Mucosa of gallbladder (tissue), 1 donor: Measurements from ENCODE around the gene AHNAK. TPM values are rescaled to one million over a fixed set of nuclear protein-coding genes. Genes with fewer than 3 reads are reported as not detected.
A peak's percentile ranks its signal among the peaks of the same experiment; 100 is the strongest.
"Not testable (repeated sequence)": the region's sequence is repeated elsewhere in the genome, so short reads cannot be mapped to it uniquely, and the experiment has no call there.

Experiments
- DNase-seq: peaks from one replicate; pipeline ENCODE4 v3.0.0-alpha.2; 2020; ENCODE audit warnings: low spot score
- total RNA-seq: library from RNA; stranded (reverse); gene quantifications from one replicate; pipeline ENCODE4 v1.2.1, GENCODE V29; 2021
- donor health status: DM: no; HTN: no; CAD: no.

Gene AHNAK, protein sequence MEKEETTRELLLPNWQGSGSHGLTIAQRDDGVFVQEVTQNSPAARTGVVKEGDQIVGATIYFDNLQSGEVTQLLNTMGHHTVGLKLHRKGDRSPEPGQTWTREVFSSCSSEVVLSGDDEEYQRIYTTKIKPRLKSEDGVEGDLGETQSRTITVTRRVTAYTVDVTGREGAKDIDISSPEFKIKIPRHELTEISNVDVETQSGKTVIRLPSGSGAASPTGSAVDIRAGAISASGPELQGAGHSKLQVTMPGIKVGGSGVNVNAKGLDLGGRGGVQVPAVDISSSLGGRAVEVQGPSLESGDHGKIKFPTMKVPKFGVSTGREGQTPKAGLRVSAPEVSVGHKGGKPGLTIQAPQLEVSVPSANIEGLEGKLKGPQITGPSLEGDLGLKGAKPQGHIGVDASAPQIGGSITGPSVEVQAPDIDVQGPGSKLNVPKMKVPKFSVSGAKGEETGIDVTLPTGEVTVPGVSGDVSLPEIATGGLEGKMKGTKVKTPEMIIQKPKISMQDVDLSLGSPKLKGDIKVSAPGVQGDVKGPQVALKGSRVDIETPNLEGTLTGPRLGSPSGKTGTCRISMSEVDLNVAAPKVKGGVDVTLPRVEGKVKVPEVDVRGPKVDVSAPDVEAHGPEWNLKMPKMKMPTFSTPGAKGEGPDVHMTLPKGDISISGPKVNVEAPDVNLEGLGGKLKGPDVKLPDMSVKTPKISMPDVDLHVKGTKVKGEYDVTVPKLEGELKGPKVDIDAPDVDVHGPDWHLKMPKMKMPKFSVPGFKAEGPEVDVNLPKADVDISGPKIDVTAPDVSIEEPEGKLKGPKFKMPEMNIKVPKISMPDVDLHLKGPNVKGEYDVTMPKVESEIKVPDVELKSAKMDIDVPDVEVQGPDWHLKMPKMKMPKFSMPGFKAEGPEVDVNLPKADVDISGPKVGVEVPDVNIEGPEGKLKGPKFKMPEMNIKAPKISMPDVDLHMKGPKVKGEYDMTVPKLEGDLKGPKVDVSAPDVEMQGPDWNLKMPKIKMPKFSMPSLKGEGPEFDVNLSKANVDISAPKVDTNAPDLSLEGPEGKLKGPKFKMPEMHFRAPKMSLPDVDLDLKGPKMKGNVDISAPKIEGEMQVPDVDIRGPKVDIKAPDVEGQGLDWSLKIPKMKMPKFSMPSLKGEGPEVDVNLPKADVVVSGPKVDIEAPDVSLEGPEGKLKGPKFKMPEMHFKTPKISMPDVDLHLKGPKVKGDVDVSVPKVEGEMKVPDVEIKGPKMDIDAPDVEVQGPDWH (N-terminal part only)
- 549 TPM for total RNA-seq

DNA sequence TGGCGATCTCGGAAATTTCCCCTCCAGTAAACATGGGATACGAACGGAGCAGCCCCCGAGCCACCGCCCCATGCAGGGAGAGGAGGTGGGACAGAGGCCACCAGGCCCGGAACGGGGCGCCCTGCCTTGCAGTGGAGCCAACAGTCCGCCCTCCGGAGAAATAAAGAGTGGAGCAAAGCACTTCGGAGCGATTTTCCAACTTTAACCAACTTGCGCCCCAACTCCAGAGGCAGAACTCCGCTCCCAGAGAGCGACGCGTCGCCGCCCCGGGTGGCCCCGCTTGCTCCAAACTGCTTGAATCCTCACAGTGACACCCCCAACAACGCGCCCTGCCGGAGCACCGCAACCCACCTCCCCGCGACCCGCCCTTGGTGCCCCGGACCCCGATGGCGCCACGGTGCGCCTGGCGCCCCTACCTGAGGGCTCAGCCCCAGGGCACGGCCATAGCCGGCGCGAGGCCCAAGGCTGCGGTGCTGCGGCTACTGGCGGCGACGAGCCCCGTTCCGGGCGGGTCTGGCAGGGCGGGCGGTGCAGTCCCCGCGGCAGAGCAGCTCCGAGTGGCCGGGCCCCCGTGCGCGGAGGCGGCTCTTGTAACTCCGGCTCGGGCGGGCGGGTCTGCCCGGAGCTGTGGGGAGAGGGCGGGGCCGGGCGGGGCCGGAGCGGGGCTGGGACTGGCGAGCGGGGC lies at the start of gene AHNAK:
TSS of gene AHNAK (minus strand) at position 563 of the 685 bp plus-strand sequence. CDS start 10,708 bp downstream, outside the sequence.
- peak; percentile 80 for DNase-seq

- DNase-seq: no peak
Observed at GRCh38 chr11:62595124-62595523, 48.5 kb upstream of the AHNAK start.

DNA sequence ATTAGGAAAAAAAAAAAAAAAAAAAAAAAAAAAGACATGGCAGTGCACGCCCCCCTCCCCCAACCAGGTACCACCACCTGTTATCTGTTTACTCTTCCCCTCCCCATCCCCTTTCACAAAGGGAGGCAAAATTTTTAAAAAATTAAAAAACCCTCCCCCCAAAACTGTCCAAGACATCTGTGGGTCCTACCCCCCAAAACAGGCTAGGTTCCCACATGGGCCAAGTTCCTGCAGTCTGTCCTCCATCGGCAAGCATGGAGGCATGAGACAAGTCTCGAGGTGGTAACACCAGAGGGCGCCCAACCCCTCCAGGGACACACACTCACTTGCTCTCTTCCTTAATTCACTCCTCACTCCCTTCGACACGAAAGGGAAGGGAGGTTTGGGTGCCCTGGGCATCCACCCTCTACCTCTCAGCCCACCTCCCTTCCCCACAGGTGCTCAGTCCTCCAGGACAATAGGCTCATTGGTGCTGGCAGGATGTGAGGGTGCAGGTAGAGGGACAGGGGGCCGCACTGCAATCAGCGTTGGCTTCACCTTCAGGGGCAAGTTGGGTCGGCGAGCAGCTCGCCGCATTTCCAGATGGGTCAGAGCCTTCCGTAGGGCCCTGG lies 46.9 kb upstream of the AHNAK start:
- DNase-seq: peak; percentile 84

DNA sequence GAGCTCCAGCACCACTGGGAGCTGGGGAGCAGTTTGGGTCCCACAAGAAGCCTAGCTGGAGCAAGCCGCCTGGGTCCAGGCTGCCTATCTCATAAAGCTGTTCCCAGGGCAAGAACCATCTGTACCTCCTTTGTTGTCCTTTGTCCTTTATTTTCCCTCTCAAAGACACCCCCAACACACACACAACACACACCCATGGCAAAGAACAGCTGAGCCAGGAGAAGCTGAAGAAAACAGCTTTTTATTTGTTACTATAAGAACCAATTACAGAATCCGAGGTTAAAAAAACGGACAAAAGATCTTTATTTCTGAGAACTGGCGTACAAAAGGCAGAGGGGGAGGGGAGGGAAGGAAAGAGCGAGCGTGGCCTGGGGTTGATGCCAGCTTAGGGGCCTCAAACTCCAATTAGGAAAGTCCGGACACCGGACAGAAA lies 46.4 kb upstream of the AHNAK start:
- no peak for DNase-seq

GRCh38 chr11:62592146-62592815 lies 45.7 kb upstream of the AHNAK start:
- no peak for DNase-seq

DNA sequence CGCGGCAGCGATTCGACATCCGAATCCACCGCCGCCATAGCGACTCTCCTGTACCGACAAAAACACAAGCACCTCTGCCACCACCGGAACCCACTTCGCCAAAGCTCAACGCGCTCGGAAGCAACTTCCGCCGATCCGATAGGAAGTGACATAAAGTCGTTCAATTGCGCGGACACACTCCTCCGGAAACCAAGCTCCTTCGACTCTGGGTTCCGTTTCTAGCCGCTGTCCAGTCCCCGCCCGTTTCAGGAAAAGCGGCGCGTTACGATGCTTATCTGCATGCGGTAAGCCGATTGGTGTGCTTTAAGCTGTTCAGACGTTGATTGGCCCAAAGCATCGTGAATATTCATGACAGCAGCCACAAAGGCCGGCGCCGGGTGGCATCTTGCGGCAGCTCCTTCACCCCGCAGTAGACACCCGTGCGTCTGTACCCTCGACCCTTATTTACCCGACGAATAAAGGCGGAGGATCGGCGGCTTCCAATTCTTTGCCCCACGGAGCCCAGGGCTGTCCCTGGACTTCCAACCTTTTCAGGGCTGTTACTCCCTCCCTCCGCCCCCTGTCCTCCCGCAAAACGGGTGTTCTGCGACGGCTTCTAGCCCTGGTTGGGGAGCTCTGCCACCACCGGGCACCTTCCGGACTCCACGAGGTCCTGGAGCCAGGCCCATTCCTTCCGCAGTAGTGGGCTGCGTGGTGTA lies 45.0 kb upstream of the AHNAK start, which contains the start of gene TUT1:
TSS of gene TUT1 (minus strand) at position 76 of the 698 bp plus-strand sequence. CDS start at position 38, 38 bp downstream.
- peak; percentile 98 for DNase-seq

GRCh38 chr11:62588966-62589637 lies 42.5 kb upstream of the AHNAK start:
- no peak for DNase-seq

- DNase-seq: not testable (repeated sequence)
Observed at GRCh38 chr11:62585356-62585755, 38.8 kb upstream of the AHNAK start.

- not testable (repeated sequence) for DNase-seq
Observed at GRCh38 chr11:62581735-62582134, 35.1 kb upstream of the AHNAK start.

- no peak for DNase-seq
Observed at GRCh38 chr11:62580959-62581715, 34.5 kb upstream of the AHNAK start.

GRCh38 chr11:62579252-62579651 lies 32.6 kb upstream of the AHNAK start:
- no peak for DNase-seq

- no peak for DNase-seq
Observed at GRCh38 chr11:62578541-62578940, 31.9 kb upstream of the AHNAK start.

GRCh38 chr11:62577046-62577714 lies 30.6 kb upstream of the AHNAK start:
- no peak for DNase-seq

- DNase-seq: no peak
Observed at GRCh38 chr11:62575837-62576236, 29.2 kb upstream of the AHNAK start.

GRCh38 chr11:62575156-62575555 lies 28.6 kb upstream of the AHNAK start:
- DNase-seq: no peak

DNA sequence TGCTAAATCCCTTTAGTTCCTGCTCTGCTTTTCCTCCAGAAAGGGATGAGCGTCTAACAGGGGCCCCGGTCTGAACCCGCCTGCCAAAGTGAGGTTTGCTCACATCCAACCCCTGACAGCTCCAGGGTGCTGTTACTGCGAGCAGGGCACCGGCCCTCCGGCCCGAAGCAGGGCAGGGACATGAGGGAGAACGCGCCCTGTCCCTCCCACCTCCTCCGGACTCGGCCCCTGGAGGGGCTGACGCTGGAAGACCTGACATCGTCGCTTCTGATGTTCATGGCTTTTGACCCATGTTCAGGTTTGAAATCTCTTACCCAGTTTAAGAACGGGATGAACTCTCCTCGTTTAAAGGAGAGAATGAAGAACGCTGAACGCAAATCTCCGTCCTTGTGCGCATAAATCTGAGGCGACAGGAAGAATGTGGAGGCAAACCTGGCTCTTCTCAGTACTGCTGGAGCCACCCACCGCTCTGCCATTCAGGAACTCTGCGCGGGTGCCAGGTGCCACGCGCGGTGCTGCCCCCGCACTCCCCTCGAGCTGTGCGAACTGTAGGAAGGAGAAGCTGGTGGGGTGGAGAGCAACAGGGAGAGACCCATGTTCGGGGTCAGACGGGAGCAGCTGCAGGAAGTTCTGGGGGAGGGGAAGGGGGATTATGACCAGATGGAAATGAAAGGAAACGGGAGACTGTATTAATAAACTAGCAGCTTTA lies 27.9 kb upstream of the AHNAK start:
- DNase-seq: no peak
